Glutamatergic neuron (in vitro differentiated cells): Measurements from ENCODE around the gene ZFR2. TPM values are rescaled to one million over a fixed set of nuclear protein-coding genes. Genes with fewer than 3 reads are reported as not detected.
"Not testable (repeated sequence)": the region's sequence is repeated elsewhere in the genome, so short reads cannot be mapped to it uniquely, and the experiment has no call there.

Experiments
- DNase-seq: peaks from one replicate; pipeline ENCODE4 v3.0.0; 2022
- H3K27ac Mint-ChIP-seq: one replicate; pipeline ENCODE4 v1.8.0; 2020; ENCODE audit warnings: mild to moderate bottlenecking, mixed read lengths, inconsistent platforms; ENCODE audit not compliant: unreplicated experiment
- H3K27me3 Mint-ChIP-seq: one replicate; pipeline ENCODE4 v1.8.0; 2020; ENCODE audit warnings: mild to moderate bottlenecking, moderate library complexity, mixed read lengths, inconsistent platforms; ENCODE audit not compliant: unreplicated experiment
- H3K36me3 Mint-ChIP-seq: one replicate; pipeline ENCODE4 v1.8.0; 2020; ENCODE audit warnings: mild to moderate bottlenecking, mixed read lengths, inconsistent platforms; ENCODE audit not compliant: unreplicated experiment
- H3K4me1 Mint-ChIP-seq: one replicate; pipeline ENCODE4 v1.8.0; 2020; ENCODE audit warnings: mild to moderate bottlenecking, low read depth, mixed read lengths, inconsistent platforms; ENCODE audit not compliant: unreplicated experiment
- H3K4me3 Mint-ChIP-seq: one replicate; pipeline ENCODE4 v1.8.0; 2020; ENCODE audit warnings: mild to moderate bottlenecking, mixed read lengths, inconsistent platforms; ENCODE audit not compliant: unreplicated experiment
- H3K9me3 Mint-ChIP-seq: one replicate; pipeline ENCODE4 v1.8.0; 2020; ENCODE audit warnings: mild to moderate bottlenecking, moderate library complexity, mixed read lengths, inconsistent platforms; ENCODE audit not compliant: unreplicated experiment
- total RNA-seq: library from RNA; stranded (reverse); fragmentation: NEBNext Ultra II Directional; extraction: Animal tissue kit (Norgen Biotek cat#: 25700); gene quantifications from one replicate; pipeline ENCODE4 v1.2.1, GENCODE V29; 2021; ENCODE audit not compliant: unreplicated experiment
- TF ChIP-seq, protein P1 (sequence below): fragments of 200-600 bp; sonication (generic); IDR thresholded peaks from one replicate; pipeline ENCODE4 v1.5.0; 2021; ENCODE audit not compliant: partially characterized antibody, unreplicated experiment

ZFR2 gene
- total RNA-seq, 1 donor from 2014 or later: 8.9 TPM

DNA sequence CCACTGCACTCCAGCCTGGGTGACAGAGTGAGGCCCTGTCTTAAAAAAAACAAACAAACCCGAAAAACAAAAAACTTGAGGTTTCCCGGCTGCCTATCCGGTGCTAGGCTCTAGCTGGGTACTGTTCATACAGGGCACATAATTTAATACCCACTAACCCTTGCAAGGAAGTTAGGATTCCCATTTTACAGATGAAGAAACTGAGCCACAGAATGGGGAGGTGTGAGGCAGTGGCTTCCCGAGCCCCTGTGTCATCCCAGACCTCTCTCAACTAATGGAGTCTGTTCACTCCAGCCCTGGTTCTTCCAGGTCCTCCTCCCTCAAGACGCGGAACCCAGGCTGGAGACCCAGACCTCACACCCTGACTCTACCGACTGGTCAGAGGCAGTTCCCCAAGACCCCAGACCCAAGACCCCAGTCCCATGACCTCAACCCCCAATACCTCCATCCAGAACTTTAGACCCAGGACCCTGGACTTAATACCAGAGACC lies 107.9 kb downstream of the ZFR2 start:
- H3K9me3 Mint-ChIP-seq: peaks cover 15% of the 10 kb centered on the region
- H3K36me3 Mint-ChIP-seq: no peaks in the 10 kb centered on the region
- peak overlapping the region; percentile 99 for H3K4me3 Mint-ChIP-seq

DNA sequence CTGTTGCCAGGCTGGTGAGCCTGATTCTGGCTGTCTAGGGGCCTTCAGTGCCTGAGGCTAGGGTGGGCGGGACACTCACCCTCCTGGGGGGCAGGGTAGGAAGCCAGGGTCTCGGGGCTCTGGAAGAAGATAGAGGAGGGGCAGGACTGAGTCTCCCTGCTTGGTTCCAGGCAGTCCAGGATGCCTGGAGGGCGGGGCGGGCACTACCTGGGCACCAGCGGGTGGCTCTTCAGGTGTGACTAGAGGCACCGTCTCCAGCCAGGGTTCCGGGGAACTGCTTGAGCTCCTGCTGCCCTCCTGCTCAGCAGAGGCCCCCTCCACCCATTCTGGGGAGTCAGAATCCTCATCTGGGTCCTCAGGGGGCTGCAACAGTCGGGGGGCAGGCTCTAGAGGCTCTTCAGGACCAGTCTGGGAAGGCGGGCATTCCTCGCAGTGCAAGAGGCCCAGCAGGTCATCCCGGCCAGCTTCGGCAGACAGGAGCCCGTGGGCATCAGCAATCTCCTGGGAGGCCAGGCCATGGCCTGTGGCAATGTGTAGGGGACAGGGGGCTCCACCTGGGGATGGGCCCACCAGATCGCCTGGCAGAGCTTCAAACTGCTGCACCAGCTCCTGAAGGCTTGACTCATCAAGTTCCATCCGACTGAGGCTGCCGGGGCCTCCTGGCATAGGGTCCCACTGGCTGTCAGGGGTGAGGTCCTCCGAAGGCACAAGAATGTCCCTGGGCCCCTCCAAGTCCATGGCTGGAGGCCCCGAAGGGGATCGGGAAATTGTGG lies 109.2 kb downstream of the ZFR2 start:
- no peaks in the 10 kb centered on the region for H3K4me1 Mint-ChIP-seq

More for the DNA sequence above, 107.9 kb downstream of the ZFR2 start:
- TF ChIP-seq, protein P1, sequence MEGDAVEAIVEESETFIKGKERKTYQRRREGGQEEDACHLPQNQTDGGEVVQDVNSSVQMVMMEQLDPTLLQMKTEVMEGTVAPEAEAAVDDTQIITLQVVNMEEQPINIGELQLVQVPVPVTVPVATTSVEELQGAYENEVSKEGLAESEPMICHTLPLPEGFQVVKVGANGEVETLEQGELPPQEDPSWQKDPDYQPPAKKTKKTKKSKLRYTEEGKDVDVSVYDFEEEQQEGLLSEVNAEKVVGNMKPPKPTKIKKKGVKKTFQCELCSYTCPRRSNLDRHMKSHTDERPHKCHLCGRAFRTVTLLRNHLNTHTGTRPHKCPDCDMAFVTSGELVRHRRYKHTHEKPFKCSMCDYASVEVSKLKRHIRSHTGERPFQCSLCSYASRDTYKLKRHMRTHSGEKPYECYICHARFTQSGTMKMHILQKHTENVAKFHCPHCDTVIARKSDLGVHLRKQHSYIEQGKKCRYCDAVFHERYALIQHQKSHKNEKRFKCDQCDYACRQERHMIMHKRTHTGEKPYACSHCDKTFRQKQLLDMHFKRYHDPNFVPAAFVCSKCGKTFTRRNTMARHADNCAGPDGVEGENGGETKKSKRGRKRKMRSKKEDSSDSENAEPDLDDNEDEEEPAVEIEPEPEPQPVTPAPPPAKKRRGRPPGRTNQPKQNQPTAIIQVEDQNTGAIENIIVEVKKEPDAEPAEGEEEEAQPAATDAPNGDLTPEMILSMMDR: no peak
- Mint-ChIP-seq H3K27me3 (peaks cover 9% of the 10 kb centered on the region), H3K27ac (peak overlapping the region; percentile 88), H3K4me1 (no peaks in the 10 kb centered on the region)
- DNase-seq: no peak

DNA sequence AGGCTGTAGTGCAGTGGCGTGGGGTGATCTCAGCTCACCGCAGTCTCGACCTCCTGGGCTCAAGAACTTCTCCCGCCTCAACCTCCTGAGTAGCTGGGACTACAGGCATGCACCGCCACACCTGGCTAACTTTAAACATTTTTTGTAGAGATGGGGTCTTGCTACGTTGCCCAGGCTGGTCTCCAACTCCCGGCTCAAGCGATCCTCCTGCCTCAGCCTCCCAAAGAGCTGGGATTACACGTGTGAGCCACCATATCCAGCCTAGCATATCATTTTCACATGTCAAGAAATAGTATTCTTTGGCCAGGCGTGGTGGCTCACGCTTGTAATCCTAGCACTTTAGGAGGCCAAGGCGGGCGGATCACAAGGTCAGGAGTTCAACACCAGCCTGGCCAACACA lies 110.5 kb downstream of the ZFR2 start:
- H3K27ac Mint-ChIP-seq, H3K4me1 Mint-ChIP-seq, H3K36me3 Mint-ChIP-seq, DNase-seq, H3K4me3 Mint-ChIP-seq, H3K27me3 Mint-ChIP-seq: not testable (repeated sequence)
- peaks cover 15% of the 10 kb centered on the region for H3K9me3 Mint-ChIP-seq

More for the DNA sequence above, 109.2 kb downstream of the ZFR2 start:
- no peak overlapping the region for H3K4me3 Mint-ChIP-seq
- TF ChIP-seq, protein P1: no peak
- H3K27me3 Mint-ChIP-seq: peaks cover 9% of the 10 kb centered on the region
- peaks cover 15% of the 10 kb centered on the region for H3K9me3 Mint-ChIP-seq
- no peak for DNase-seq
- H3K27ac Mint-ChIP-seq: no peak overlapping the region
- H3K36me3 Mint-ChIP-seq: no peaks in the 10 kb centered on the region

DNA sequence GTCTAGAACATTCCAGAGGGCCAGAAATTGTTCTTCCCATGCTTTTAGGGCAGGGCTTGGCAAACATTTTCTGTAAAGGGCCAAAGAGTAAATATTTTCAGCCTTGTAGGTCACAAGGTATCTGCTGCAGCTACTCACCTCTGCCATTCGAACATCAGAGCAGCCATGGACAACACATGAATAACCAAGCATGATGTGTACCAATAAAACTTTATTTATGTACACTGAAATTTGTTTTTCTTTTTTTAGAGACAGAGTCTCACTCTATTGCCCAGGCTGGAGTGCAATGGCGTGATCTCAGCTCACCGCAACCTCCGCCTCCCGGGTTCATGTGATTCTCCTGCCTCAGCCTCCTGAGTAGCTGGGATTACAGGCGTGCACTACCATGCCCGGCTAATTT lies 111.1 kb downstream of the ZFR2 start:
- not testable (repeated sequence) for DNase-seq, H3K27me3 Mint-ChIP-seq, H3K4me3 Mint-ChIP-seq, H3K27ac Mint-ChIP-seq, H3K9me3 Mint-ChIP-seq, H3K36me3 Mint-ChIP-seq, H3K4me1 Mint-ChIP-seq

Other genes starting within 250 kb of the ZFR2 start
- gene CACTIN, start 242.2 kb downstream of the ZFR2 start, total RNA-seq: 29.7 TPM
- gene PIP5K1C, start 168.6 kb downstream of the ZFR2 start, total RNA-seq: 169 TPM
- gene TJP3, start 160.7 kb downstream of the ZFR2 start, total RNA-seq: 3.1 TPM
- 23.3 TPM for gene APBA3, start 107.3 kb downstream of the ZFR2 start, total RNA-seq
- gene MRPL54, start 106.4 kb downstream of the ZFR2 start, total RNA-seq: 33.0 TPM
- not detected for gene RAX2, start 96.8 kb downstream of the ZFR2 start, total RNA-seq
- gene MATK, start 82.7 kb downstream of the ZFR2 start, total RNA-seq: not detected
- 182 TPM for gene ATCAY, start 11.6 kb upstream of the ZFR2 start, total RNA-seq
- 4.0 TPM for gene NMRK2, start 64.0 kb upstream of the ZFR2 start, total RNA-seq
- 221 TPM for gene DAPK3, start 102.1 kb upstream of the ZFR2 start, total RNA-seq
- gene EEF2, start 116.4 kb upstream of the ZFR2 start, total RNA-seq: 2,255 TPM
- 95.8 TPM for gene PIAS4, start 138.7 kb upstream of the ZFR2 start, total RNA-seq
- gene ZBTB7A, start 197.9 kb upstream of the ZFR2 start, total RNA-seq: 21.8 TPM